IMR-90 (cell line): ENCODE measurements around the gene KIRREL2. TPM values are rescaled to one million over a fixed set of nuclear protein-coding genes. Genes with fewer than 3 reads are reported as not detected.
A peak's percentile ranks its signal among the peaks of the same experiment; 100 is the strongest.
"Not testable (repeated sequence)": the region's sequence is repeated elsewhere in the genome, so short reads cannot be mapped to it uniquely, and the experiment has no call there.

ENCODE experiments used
- ATAC-seq: fragments of 200-7000 bp; cut with Tn5 transposase; 2 replicates; pipeline ENCODE4 v1.9.1; 2020; ENCODE audit warnings: low read depth, mild to moderate bottlenecking, moderate library complexity
- BruUV-seq: library from RNA; stranded (reverse); fragments of 400-500 nt; replicated peaks from 2 replicates; lab custom pipeline; 2021; lab: Mats Ljungman, UMichigan
- CTCF ChIA-PET: fragments of 300-600 bp; formaldehyde crosslinking; extraction: SDS; loops from one replicate; lab custom pipeline; 2021; ENCODE audit warnings: antibody characterized with exemption; lab: Yijun Ruan, JAX
- POLR2A ChIA-PET: fragments of 300-600 bp; sonication (Branson Sonifier 250); formaldehyde crosslinking; loops from one replicate; lab custom pipeline; 2022; ENCODE audit warnings: antibody characterized with exemption; ENCODE audit not compliant: unreplicated experiment; lab: Charles Lee
- DNase-seq: peaks from one replicate; pipeline ENCODE4 v3.0.0; 2013
- H2AFZ ChIP-seq: replicated peaks from 2 replicates; pipeline ENCODE3; 2013; ENCODE audit warnings: low read length, mild to moderate bottlenecking; ENCODE audit not compliant: poor library complexity
- H2AK5ac ChIP-seq: 2 replicates; pipeline ENCODE4 v1.6.1; 2013; ENCODE audit warnings: low read depth, low read length, inconsistent platforms
- H2AK9ac ChIP-seq: replicated peaks from 2 replicates; pipeline ENCODE3; 2013; ENCODE audit warnings: mild to moderate bottlenecking, low read depth, low read length, moderate library complexity; ENCODE audit not compliant: poor library complexity
- H2BK120ac ChIP-seq: 2 replicates; pipeline ENCODE4 v1.6.1; 2013; ENCODE audit warnings: low read depth, low read length, inconsistent platforms
- H2BK15ac ChIP-seq: 3 replicates; pipeline ENCODE4 v1.6.1; 2013; ENCODE audit warnings: low read depth, low read length, inconsistent platforms
- H2BK20ac ChIP-seq: 2 replicates; pipeline ENCODE4 v1.6.1; 2013; ENCODE audit warnings: low read depth, mild to moderate bottlenecking, inconsistent platforms, low read length, moderate library complexity
- H2BK5ac ChIP-seq: 2 replicates; pipeline ENCODE4 v1.6.1; 2013; ENCODE audit warnings: mild to moderate bottlenecking, low read depth, low read length, inconsistent platforms; ENCODE audit not compliant: poor library complexity, severe bottlenecking
- H3K14ac ChIP-seq: replicated peaks from 2 replicates; pipeline ENCODE4 v1.6.1; 2013; ENCODE audit warnings: low read depth, low read length, inconsistent platforms
- H3K18ac ChIP-seq: 2 replicates; pipeline ENCODE4 v1.6.1; 2013; ENCODE audit warnings: low read depth, low read length, control low read depth
- H3K23ac ChIP-seq: 2 replicates; pipeline ENCODE4 v1.6.1; 2013; ENCODE audit warnings: low read depth, low read length, inconsistent platforms
- H3K27ac ChIP-seq: 2 replicates; pipeline ENCODE4 v1.5.1; 2013; ENCODE audit warnings: mild to moderate bottlenecking, control low read depth, low read length; ENCODE audit not compliant: insufficient read depth
- H3K27me3 ChIP-seq: 2 replicates; pipeline ENCODE4 v1.6.1; 2013; ENCODE audit warnings: low read length; ENCODE audit not compliant: control insufficient read depth, insufficient read depth
- H3K36me3 ChIP-seq: 2 replicates; pipeline ENCODE4 v1.6.1; 2013; ENCODE audit warnings: low read length, mixed read lengths; ENCODE audit not compliant: control insufficient read depth, insufficient read depth
- H3K4ac ChIP-seq: 2 replicates; pipeline ENCODE4 v1.6.1; 2013; ENCODE audit warnings: low read depth, low read length, inconsistent platforms
- H3K4me1 ChIP-seq: 2 replicates; pipeline ENCODE4 v1.6.1; 2013; ENCODE audit warnings: low read length, mixed read lengths; ENCODE audit not compliant: control insufficient read depth, insufficient read depth
- H3K4me2 ChIP-seq: 2 replicates; pipeline ENCODE4 v1.6.1; 2013; ENCODE audit warnings: low read depth, mild to moderate bottlenecking, control low read depth, low read length, moderate library complexity
- H3K4me3 ChIP-seq: 2 replicates; pipeline ENCODE4 v1.5.1; 2013; ENCODE audit warnings: low read depth, mild to moderate bottlenecking, control low read depth, low read length, moderate library complexity; ENCODE audit not compliant: insufficient read depth
- H3K56ac ChIP-seq: 2 replicates; pipeline ENCODE4 v1.6.1; 2013; ENCODE audit warnings: low read length, inconsistent platforms; ENCODE audit not compliant: insufficient read depth; ENCODE audit errors: extremely low read depth
- H3K79me1 ChIP-seq, 2 experiments: 2 replicates each; pipeline ENCODE4 v1.6.1; 2013; ENCODE audit warnings: low read length in 2 of 2, inconsistent platforms in 1 of 2, low read depth in 1 of 2
- H3K9ac ChIP-seq: 2 replicates; pipeline ENCODE4 v1.6.1; 2013; ENCODE audit warnings: low read depth, low read length, control low read depth
- H3K9me1 ChIP-seq: 2 replicates; pipeline ENCODE4 v1.6.1; 2013; ENCODE audit warnings: low read length, inconsistent platforms; ENCODE audit not compliant: insufficient read depth
- H3K9me3 ChIP-seq: 2 replicates; pipeline ENCODE4 v1.6.1; 2013; ENCODE audit warnings: low read length; ENCODE audit not compliant: control insufficient read depth, insufficient read depth
- H4K20me1 ChIP-seq: 2 replicates; pipeline ENCODE4 v1.6.1; 2013; ENCODE audit warnings: low read length, inconsistent platforms; ENCODE audit not compliant: insufficient read depth
- H4K5ac ChIP-seq: 2 replicates; pipeline ENCODE4 v1.6.1; 2013; ENCODE audit warnings: mild to moderate bottlenecking, low read depth, low read length, control low read depth
- H4K8ac ChIP-seq, 2 experiments: 2 replicates each; pipeline ENCODE4 v1.6.1; 2013; ENCODE audit warnings: low read depth in 2 of 2, low read length in 2 of 2, control low read depth in 1 of 2, inconsistent platforms in 1 of 2
- H4K91ac ChIP-seq: 2 replicates; pipeline ENCODE4 v1.6.1; 2013; ENCODE audit warnings: low read depth, low read length, inconsistent platforms; ENCODE audit not compliant: insufficient read depth
- FOS ChIP-seq: fragments of 150-350 bp; IDR thresholded peaks from 2 replicates; pipeline ENCODE4 v1.6.1; 2016; ENCODE audit warnings: low read depth, low read length
- POLR2A ChIP-seq: IDR thresholded peaks from 2 replicates; pipeline ENCODE4 v1.6.1; 2012; ENCODE audit warnings: mild to moderate bottlenecking, low read depth, low read length
- RAD21 ChIP-seq: IDR thresholded peaks from 2 replicates; pipeline ENCODE4 v1.6.1; 2012; ENCODE audit warnings: low read length, improper control_type of control experiment
- RFX5 ChIP-seq: IDR thresholded peaks from 2 replicates; pipeline ENCODE4 v1.8.0; 2012; ENCODE audit warnings: low read depth, mild to moderate bottlenecking, low read length, moderate library complexity
- SMC3 ChIP-seq: fragments of 150-350 bp; IDR thresholded peaks from 2 replicates; pipeline ENCODE4 v1.6.1; 2016; ENCODE audit warnings: low read depth, mild to moderate bottlenecking, antibody characterized with exemption, low read length, moderate library complexity
- WGBS, 2 experiments: methylation state at CpG; one replicate each; pipeline versions ENCODE4 v1.1.5 to v1.1.7; 2013; ENCODE audit warnings: missing lambda C conversion rate in 2 of 2; ENCODE audit not compliant: insufficient read length in 1 of 2; ENCODE audit errors: extremely low coverage in 2 of 2; 5-methylcytosine and 5-hydroxymethylcytosine counted together
- dilution Hi-C: fragments of 300-500 bp; cut with HindIII; formaldehyde crosslinking; loops from one replicate; pipeline ENCODE4 v1.14.3; 2018; ENCODE audit warnings: low sequenced_read_pairs; ENCODE audit not compliant: unreplicated experiment
- in situ Hi-C: fragments of 300-500 bp; cut with MboI; formaldehyde crosslinking; loops from 3 replicates; pipeline ENCODE4 v1.14.3; 2019; ENCODE audit warnings: low sequenced_read_pairs, inconsistent platforms, mixed read lengths
- intact Hi-C: fragments of 100-400 bp; cut with micrococcal nuclease; formaldehyde crosslinking; loops from 2 replicates; pipeline ENCODE4 v1.10.0; 2022
- polyA plus RNA-seq, 3 experiments: library from polyadenylated mRNA; depleted of rRNA; stranded (reverse); fragments of >200 nt; gene quantifications; 2 replicates each; pipeline ENCODE4 v1.2.3, GENCODE V29; 2012; ENCODE audit warnings: low replicate concordance in 1 of 3
- total RNA-seq: library from RNA; depleted of rRNA; stranded (reverse); fragments of >200 nt; gene quantifications from 2 replicates; pipeline ENCODE4 v1.2.3, GENCODE V29; 2012

Gene KIRREL2
- total and polyA plus RNA-seq, 2 of the 4 experiments (the other 2 are of a cell fraction), result not detected

- intact Hi-C loops (no loop called here), in situ Hi-C loops (no loop called here), dilution Hi-C loops (no loop called here)
- Histone ChIP-seq H2AK5ac (no peak overlapping the region; the same call in 1 of the 2 replicates), H3K27ac (no peak overlapping the region), H3K4ac (no peak overlapping the region), H3K9me3 (no peaks in the 10 kb centered on the region), H3K27me3 (peaks cover 12% of the 10 kb centered on the region), H4K20me1 (no peaks in the 10 kb centered on the region), H2BK20ac (no peak overlapping the region), H2AFZ (peak overlapping the region; percentile 85), H3K9me1 (peaks cover 2% of the 10 kb centered on the region), H3K56ac (no peak overlapping the region), H2BK5ac (no peak overlapping the region), H2BK120ac (no peak overlapping the region), H3K14ac (no peak overlapping the region), H3K4me2 (peak overlapping the region; percentile 85), H3K79me1 (no peaks in the 10 kb centered on the region), H3K18ac (no peak overlapping the region), H3K36me3 (no peaks in the 10 kb centered on the region), H3K23ac (no peak overlapping the region), H3K4me3 (peak overlapping the region; percentile 28; the same call in 1 of the 2 replicates), H3K4me1 (peaks cover 4% of the 10 kb centered on the region), H4K91ac (no peak overlapping the region), H4K8ac (no peak overlapping the region), H3K9ac (no peak overlapping the region), H2BK15ac (no peak overlapping the region), H4K5ac (no peak overlapping the region), H2AK9ac (no peak overlapping the region)
- BruUV-seq, result no TSS peak
- POLR2A ChIA-PET, result no interaction called here
- ATAC-seq (peak; percentile 84), DNase-seq (peak; percentile 61)
- WGBS, 2 experiments, result 1% methylated on average over 21 of the region's 51 CpGs; no CpG with 5 or more reads in 1 of the 2 experiments
- CTCF ChIA-PET, result interaction anchor here (0.7 kb wide), 1 partner anchor 351 kb away, joined by 3 read pairs; no protein-coding TSS in a partner anchor
- TF ChIP-seq RAD21 (no peak), RFX5 (no peak), SMC3 (no peak), FOS (no peak), POLR2A (no peak)
Measured at GRCh38 chr19:35869327-35870123, 12.8 kb downstream of the KIRREL2 start.

GRCh38 chr19:35870124-35870736, 13.5 kb downstream of the KIRREL2 start:
- BruUV-seq, H3K56ac ChIP-seq, H3K18ac ChIP-seq, H3K14ac ChIP-seq, dilution Hi-C loops, H2BK15ac ChIP-seq, H2BK5ac ChIP-seq, H4K20me1 ChIP-seq, H2AK5ac ChIP-seq, H3K4me1 ChIP-seq, DNase-seq, H3K4me3 ChIP-seq, H2AK9ac ChIP-seq, H3K36me3 ChIP-seq, H4K5ac ChIP-seq, H4K8ac ChIP-seq, H3K4ac ChIP-seq, H3K79me1 ChIP-seq, POLR2A ChIA-PET, H3K9me3 ChIP-seq, H4K91ac ChIP-seq, H3K27ac ChIP-seq, H3K23ac ChIP-seq, ATAC-seq, intact Hi-C loops, H3K4me2 ChIP-seq, H2BK120ac ChIP-seq, in situ Hi-C loops, H2BK20ac ChIP-seq, H3K9me1 ChIP-seq, H3K9ac ChIP-seq: not testable (repeated sequence)
- CTCF ChIA-PET, result interaction anchor here (0.7 kb wide), 1 partner anchor 352 kb away, joined by 3 read pairs; no protein-coding TSS in a partner anchor
- 29% methylated on average over 17 of the region's 26 CpGs; no CpG with 5 or more reads in 1 of the 2 experiments for WGBS, 2 experiments
- Histone ChIP-seq H2AFZ (peak overlapping the region; percentile 85), H3K27me3 (peaks cover 12% of the 10 kb centered on the region)
